ENCODE measurements around the gene TMEM109.

Gene TMEM109

GRCh38 chr11:60927061-60927592 lies 13.2 kb downstream of the TMEM109 start:
- DNase-seq, result no peak

GRCh38 chr11:60927600-60927999 lies 13.6 kb downstream of the TMEM109 start:
- no peak for DNase-seq

- no peak for DNase-seq
Measured at GRCh38 chr11:60928563-60929001, 14.6 kb downstream of the TMEM109 start.

- no peak for DNase-seq
Measured at GRCh38 chr11:60929764-60930163, 15.8 kb downstream of the TMEM109 start.

GRCh38 chr11:60930394-60930793 lies 16.4 kb downstream of the TMEM109 start:
- no peak for DNase-seq

GRCh38 chr11:60931917-60932316 lies 18.0 kb downstream of the TMEM109 start:
- no peak for DNase-seq

GRCh38 chr11:60932605-60933356 lies 18.8 kb downstream of the TMEM109 start:
- DNase-seq, result no peak

- DNase-seq, result no peak
Measured at GRCh38 chr11:60933416-60934123, 19.6 kb downstream of the TMEM109 start.

- no peak for DNase-seq
Measured at GRCh38 chr11:60934124-60934789, 20.3 kb downstream of the TMEM109 start.

GRCh38 chr11:60934790-60935605 lies 21.0 kb downstream of the TMEM109 start:
- no peak for DNase-seq

- DNase-seq, result no peak
Measured at GRCh38 chr11:60935676-60936442, 21.9 kb downstream of the TMEM109 start.

- no peak for DNase-seq
Measured at GRCh38 chr11:60936467-60937143, 22.6 kb downstream of the TMEM109 start.

- no peak for DNase-seq
Measured at GRCh38 chr11:60937144-60937527, 23.2 kb downstream of the TMEM109 start.

- no peak for DNase-seq
Measured at GRCh38 chr11:60937811-60938210, 23.9 kb downstream of the TMEM109 start.

GRCh38 chr11:60938500-60938899 lies 24.5 kb downstream of the TMEM109 start:
- no peak for DNase-seq

GRCh38 chr11:60939301-60939700 lies 25.3 kb downstream of the TMEM109 start:
- DNase-seq, result no peak

- DNase-seq, result no peak
Measured at GRCh38 chr11:60939855-60940254, 25.9 kb downstream of the TMEM109 start.

GRCh38 chr11:60941371-60942119 lies 27.6 kb downstream of the TMEM109 start:
- no peak for DNase-seq

- no peak for DNase-seq
Measured at GRCh38 chr11:60942219-60942618, 28.3 kb downstream of the TMEM109 start.

- no peak for DNase-seq
Measured at GRCh38 chr11:60942970-60943565, 29.1 kb downstream of the TMEM109 start.
